Measurements from ENCODE around the gene CALML5.

- TF ChIP-seq CTCF (IDR thresholded peaks at IDR 0.05; ENCODE audit: poor library complexity, severe bottlenecking) (no peak), SMC3 (conservative IDR thresholded peaks at IDR 0.05; ENCODE audit: poor library complexity) (no peak), EP300 (conservative IDR thresholded peaks at IDR 0.05; ENCODE audit: poor library complexity, severe bottlenecking) (no peak), POLR2AphosphoS5 (IDR thresholded peaks at IDR 0.05) (no peak), EZH2 (IDR thresholded peaks at IDR 0.05; ENCODE audit: borderline replicate concordance, insufficient read depth, low read length, poor library complexity, severe bottlenecking) (no peak), RAD21 (conservative IDR thresholded peaks at IDR 0.05) (no peak)
Observed at GRCh38 chr10:5456563-5456962, 42.8 kb downstream of the CALML5 start.

Measured in neural cell (in vitro differentiated cells).